Measurements from ENCODE around the gene TMUB1. TPM values are rescaled to one million over a fixed set of nuclear protein-coding genes. Genes with fewer than 3 reads are reported as not detected.

Gene TMUB1
- total and polyA plus RNA-seq, 9 of the 15 experiments (the other 6 are each of a cell fraction or from before 2014, with no cell fraction given) = 0.14 to 241 (median 74.1) TPM

GRCh38 chr7:151117565-151117964, 34.3 kb upstream of the TMUB1 start:
- Histone ChIP-seq H3K4me3 (no peak overlapping the region), H3K27ac (ENCODE audit: extremely low read depth, low read depth, low read length) (no peak overlapping the region)
- in situ Hi-C loops (cut with MboI) = no loop called here

More at GRCh38 chr7:151117565-151117964, 34.3 kb upstream of the TMUB1 start:
- Histone ChIP-seq H3K4me2 (ENCODE audit: insufficient read depth, low read length) (no peak overlapping the region), H3K9me3 (replicated peaks; ENCODE audit: control insufficient read depth, insufficient read depth, low read depth, low read length) (no peaks in the 10 kb centered on the region), H3K9me1 (ENCODE audit: control insufficient read depth, insufficient read depth, low read length) (peaks cover 13% of the 10 kb centered on the region), H3K36me3 (ENCODE audit: control insufficient read depth, insufficient read depth, low read length) (peaks cover 88% of the 10 kb centered on the region; the same call in 2 of the 3 replicates), H4K20me1 (replicated peaks; ENCODE audit: control insufficient read depth, insufficient read depth, low read length) (peaks cover 39% of the 10 kb centered on the region), H2AFZ (ENCODE audit: low read depth, low read length) (no peak overlapping the region), H3K4me1 (replicated peaks in 1 of 2; ENCODE audit: control insufficient read depth in 2 of 2, insufficient read depth in 2 of 2, low read length in 2 of 2) (peaks cover 15 to 59% of the 10 kb centered on the region in 2 experiments), H3K27me3 (ENCODE audit: control insufficient read depth in 2 of 2, insufficient read depth in 2 of 2, low read length in 2 of 2) (no peaks in the 10 kb centered on the region), H3K79me2 (ENCODE audit: control insufficient read depth, insufficient read depth, low read length) (peaks cover 33% of the 10 kb centered on the region), H3K9ac (ENCODE audit: insufficient read depth in 1 of 2, low read depth in 2 of 2, low read length in 2 of 2) (no peak overlapping the region)
- 96% methylated on average over 12 of the region's 12 CpGs for WGBS (ENCODE audit: insufficient coverage, low coverage, missing lambda C conversion rate)
- no TSS peak for BruUV-seq (replicated peaks)
- intact Hi-C loops (cut with micrococcal nuclease) = no loop called here
- ChIA-PET POLR2A (interaction anchor here (0.6 to 1.2 kb wide), 3 partner anchors 19 to 66 kb away, joined by 3 to 5 read pairs (median 3); no protein-coding TSS in a partner anchor), CTCF (ENCODE audit: low intra/inter-chr PET ratio) (no interaction called here)
- no peak for DNase-seq (ENCODE audit: extremely low read depth in 1 of 4, low spot score in 3 of 4)
- TF ChIP-seq ZFP36 (IDR thresholded peaks at IDR 0.05; ENCODE audit: low read depth, low read length, partially characterized antibody) (no peak), NR3C1 (CRISPR knock-in tag; IDR thresholded peaks at IDR 0.05) (no peak), ZNF431 (CRISPR knock-in tag; IDR thresholded peaks at IDR 0.05) (no peak), ZNF146 (CRISPR knock-in tag; IDR thresholded peaks at IDR 0.05; ENCODE audit: unreplicated experiment) (no peak), ZNF696 (CRISPR knock-in tag; conservative IDR thresholded peaks at IDR 0.05) (no peak), ETV5 (CRISPR knock-in tag; IDR thresholded peaks at IDR 0.05; ENCODE audit: low read depth) (no peak), KDM5B (IDR thresholded peaks at IDR 0.05; ENCODE audit: insufficient replicate concordance, low read depth, low read length) (no peak), ZNF347 (CRISPR knock-in tag; IDR thresholded peaks at IDR 0.05; ENCODE audit: low read depth) (no peak), TCF7 (IDR thresholded peaks at IDR 0.05; ENCODE audit: borderline replicate concordance) (no peak), FOXM1 (IDR thresholded peaks at IDR 0.05; ENCODE audit: low read depth) (no peak), FOXM1 (CRISPR knock-in tag; IDR thresholded peaks at IDR 0.05; ENCODE audit: low read depth) (no peak), XRCC4 (IDR thresholded peaks at IDR 0.05; ENCODE audit: extremely low read depth, insufficient read depth, insufficient read length) (no peak), NCOA4 (IDR thresholded peaks at IDR 0.05; ENCODE audit: partially characterized antibody) (no peak), ZNF449 (CRISPR knock-in tag; IDR thresholded peaks at IDR 0.05) (no peak), ZBTB5 (IDR thresholded peaks at IDR 0.05) (no peak), MAZ (CRISPR knock-in tag; conservative IDR thresholded peaks at IDR 0.05 in 1 of 2, IDR thresholded peaks at IDR 0.05 in 1 of 2) (no peak), ELF2 (CRISPR knock-in tag; IDR thresholded peaks at IDR 0.05) (no peak), PURB (CRISPR knock-in tag; IDR thresholded peaks at IDR 0.05; ENCODE audit: low read depth) (no peak), CTBP1 (IDR thresholded peaks at IDR 0.05; ENCODE audit: borderline replicate concordance) (no peak)
- no peak for ATAC-seq
- FAIRE-seq = no peak

All from K562 (cell line).